Measurements from ENCODE around the gene NPAS3. TPM values are rescaled to one million over a fixed set of nuclear protein-coding genes. Genes with fewer than 3 reads are reported as not detected.

The NPAS3 gene
- total and polyA plus RNA-seq, 8 donors = 0.23 to 2.8 (median 1.4) TPM

GRCh38 chr14:33740531-33740930 is 801.9 kb downstream of the NPAS3 start:
- no peak overlapping the region for H3K27ac ChIP-seq
- ATAC-seq = no peak
- FAIRE-seq = no peak
- DNase-seq = no peak
- intact Hi-C loops (cut with DNase I) = no loop called here
- no peak overlapping the region for H3K4me3 ChIP-seq
- H3K27me3 ChIP-seq = no peaks in the 10 kb centered on the region
- 80 to 92% methylated on average over 5 of the region's 5 CpGs for WGBS, 2 donors
- H3K4me1 ChIP-seq = no peaks in the 10 kb centered on the region
- no peaks in the 10 kb centered on the region for H3K36me3 ChIP-seq
- H3K9me3 ChIP-seq = no peaks in the 10 kb centered on the region
- TF ChIP-seq, protein P1, sequence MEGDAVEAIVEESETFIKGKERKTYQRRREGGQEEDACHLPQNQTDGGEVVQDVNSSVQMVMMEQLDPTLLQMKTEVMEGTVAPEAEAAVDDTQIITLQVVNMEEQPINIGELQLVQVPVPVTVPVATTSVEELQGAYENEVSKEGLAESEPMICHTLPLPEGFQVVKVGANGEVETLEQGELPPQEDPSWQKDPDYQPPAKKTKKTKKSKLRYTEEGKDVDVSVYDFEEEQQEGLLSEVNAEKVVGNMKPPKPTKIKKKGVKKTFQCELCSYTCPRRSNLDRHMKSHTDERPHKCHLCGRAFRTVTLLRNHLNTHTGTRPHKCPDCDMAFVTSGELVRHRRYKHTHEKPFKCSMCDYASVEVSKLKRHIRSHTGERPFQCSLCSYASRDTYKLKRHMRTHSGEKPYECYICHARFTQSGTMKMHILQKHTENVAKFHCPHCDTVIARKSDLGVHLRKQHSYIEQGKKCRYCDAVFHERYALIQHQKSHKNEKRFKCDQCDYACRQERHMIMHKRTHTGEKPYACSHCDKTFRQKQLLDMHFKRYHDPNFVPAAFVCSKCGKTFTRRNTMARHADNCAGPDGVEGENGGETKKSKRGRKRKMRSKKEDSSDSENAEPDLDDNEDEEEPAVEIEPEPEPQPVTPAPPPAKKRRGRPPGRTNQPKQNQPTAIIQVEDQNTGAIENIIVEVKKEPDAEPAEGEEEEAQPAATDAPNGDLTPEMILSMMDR (IDR thresholded peaks at IDR 0.05) = no peak

- 70 to 73% methylated on average over 4 of the region's 4 CpGs for WGBS, 2 donors
- FAIRE-seq = no peak
- no peak overlapping the region for H3K27ac ChIP-seq
- no peak overlapping the region for H3K4me3 ChIP-seq
- no peak for ATAC-seq
- H3K9me3 ChIP-seq = no peaks in the 10 kb centered on the region
- intact Hi-C loops (cut with DNase I) = no loop called here
- no peaks in the 10 kb centered on the region for H3K4me1 ChIP-seq
- TF ChIP-seq, protein P1 (IDR thresholded peaks at IDR 0.05) = no peak
- H3K36me3 ChIP-seq = no peaks in the 10 kb centered on the region
- no peak for DNase-seq
- no peaks in the 10 kb centered on the region for H3K27me3 ChIP-seq
Measured at GRCh38 chr14:33742166-33742565, 803.5 kb downstream of the NPAS3 start.

GRCh38 chr14:33745163-33745562 is 806.5 kb downstream of the NPAS3 start:
- intact Hi-C loops (cut with DNase I) = no loop called here
- WGBS, 2 donors = 62 to 67% methylated on average over 6 of the region's 6 CpGs
- ATAC-seq = no peak

DNA sequence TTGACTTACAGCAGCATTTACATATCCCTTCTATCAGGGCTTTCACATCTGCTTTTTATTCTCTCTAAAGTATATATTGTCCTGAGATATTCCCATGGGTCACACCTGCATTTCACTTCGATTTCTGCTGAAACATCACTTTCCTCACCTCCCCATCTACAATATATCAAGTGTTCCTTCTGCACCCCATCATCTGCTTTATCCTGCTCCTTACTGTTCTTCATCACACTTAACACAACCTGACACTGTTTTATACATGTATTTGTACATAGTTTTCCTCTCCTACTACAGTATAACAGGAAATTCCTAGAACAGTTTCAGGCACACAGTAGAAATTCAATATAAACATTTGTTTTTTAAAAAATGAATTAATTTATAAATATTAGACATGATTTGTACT is 809.1 kb downstream of the NPAS3 start:
- intact Hi-C loops (cut with DNase I) = no loop called here
- Histone ChIP-seq H3K27ac (no peak overlapping the region), H3K9me3 (no peaks in the 10 kb centered on the region), H3K36me3 (no peaks in the 10 kb centered on the region), H3K27me3 (no peaks in the 10 kb centered on the region), H3K4me1 (no peaks in the 10 kb centered on the region), H3K4me3 (no peak overlapping the region)
- no peak for ATAC-seq
- TF ChIP-seq, protein P1 (IDR thresholded peaks at IDR 0.05) = no peak
- FAIRE-seq = no peak
- WGBS, 2 donors = 32 to 62% methylated on average over 1 of the region's 1 CpG
- no peak for DNase-seq

More at GRCh38 chr14:33745163-33745562, 806.5 kb downstream of the NPAS3 start:
- H3K27me3 ChIP-seq = no peaks in the 10 kb centered on the region
- TF ChIP-seq, protein P1 (IDR thresholded peaks at IDR 0.05) = no peak
- H3K9me3 ChIP-seq = no peaks in the 10 kb centered on the region
- FAIRE-seq = no peak
- H3K36me3 ChIP-seq = no peaks in the 10 kb centered on the region
- H3K4me1 ChIP-seq = no peaks in the 10 kb centered on the region
- no peak for DNase-seq
- no peak overlapping the region for H3K4me3 ChIP-seq
- H3K27ac ChIP-seq = no peak overlapping the region

DNA sequence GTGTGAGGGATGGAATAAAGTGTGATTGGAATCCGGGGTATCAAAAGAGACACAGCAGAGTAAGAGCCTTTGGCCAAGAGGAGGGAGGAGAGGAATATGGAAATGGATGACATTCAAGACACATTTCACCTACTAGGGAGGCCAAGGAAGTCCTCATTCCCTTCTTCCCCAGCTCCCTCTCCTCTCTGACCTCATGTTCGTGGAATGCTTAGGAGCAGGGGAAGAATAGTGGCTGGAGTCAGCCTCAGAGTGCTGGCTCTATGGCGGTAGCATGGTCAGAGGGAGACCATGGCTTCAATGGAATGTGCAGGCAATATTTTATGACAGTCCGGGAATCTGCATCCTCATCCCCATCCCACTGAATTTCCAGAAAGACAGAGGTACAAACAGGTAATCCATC is 815.6 kb downstream of the NPAS3 start:
- H3K36me3 ChIP-seq = no peaks in the 10 kb centered on the region
- no peak for ATAC-seq
- H3K27ac ChIP-seq = no peak overlapping the region
- 61 to 83% methylated on average over 4 of the region's 4 CpGs for WGBS, 2 donors
- intact Hi-C loops (cut with DNase I) = no loop called here
- H3K9me3 ChIP-seq = no peaks in the 10 kb centered on the region
- no peak overlapping the region for H3K4me3 ChIP-seq
- no peak for DNase-seq
- TF ChIP-seq, protein P1 (IDR thresholded peaks at IDR 0.05) = no peak
- no peaks in the 10 kb centered on the region for H3K27me3 ChIP-seq
- FAIRE-seq = no peak
- H3K4me1 ChIP-seq = no peaks in the 10 kb centered on the region

Measured in pancreas (tissue), 10 donors.